ENCODE data around the gene SDF4.

Gene SDF4, protein sequence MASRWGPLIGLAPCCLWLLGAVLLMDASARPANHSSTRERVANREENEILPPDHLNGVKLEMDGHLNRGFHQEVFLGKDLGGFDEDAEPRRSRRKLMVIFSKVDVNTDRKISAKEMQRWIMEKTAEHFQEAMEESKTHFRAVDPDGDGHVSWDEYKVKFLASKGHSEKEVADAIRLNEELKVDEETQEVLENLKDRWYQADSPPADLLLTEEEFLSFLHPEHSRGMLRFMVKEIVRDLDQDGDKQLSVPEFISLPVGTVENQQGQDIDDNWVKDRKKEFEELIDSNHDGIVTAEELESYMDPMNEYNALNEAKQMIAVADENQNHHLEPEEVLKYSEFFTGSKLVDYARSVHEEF

DNA sequence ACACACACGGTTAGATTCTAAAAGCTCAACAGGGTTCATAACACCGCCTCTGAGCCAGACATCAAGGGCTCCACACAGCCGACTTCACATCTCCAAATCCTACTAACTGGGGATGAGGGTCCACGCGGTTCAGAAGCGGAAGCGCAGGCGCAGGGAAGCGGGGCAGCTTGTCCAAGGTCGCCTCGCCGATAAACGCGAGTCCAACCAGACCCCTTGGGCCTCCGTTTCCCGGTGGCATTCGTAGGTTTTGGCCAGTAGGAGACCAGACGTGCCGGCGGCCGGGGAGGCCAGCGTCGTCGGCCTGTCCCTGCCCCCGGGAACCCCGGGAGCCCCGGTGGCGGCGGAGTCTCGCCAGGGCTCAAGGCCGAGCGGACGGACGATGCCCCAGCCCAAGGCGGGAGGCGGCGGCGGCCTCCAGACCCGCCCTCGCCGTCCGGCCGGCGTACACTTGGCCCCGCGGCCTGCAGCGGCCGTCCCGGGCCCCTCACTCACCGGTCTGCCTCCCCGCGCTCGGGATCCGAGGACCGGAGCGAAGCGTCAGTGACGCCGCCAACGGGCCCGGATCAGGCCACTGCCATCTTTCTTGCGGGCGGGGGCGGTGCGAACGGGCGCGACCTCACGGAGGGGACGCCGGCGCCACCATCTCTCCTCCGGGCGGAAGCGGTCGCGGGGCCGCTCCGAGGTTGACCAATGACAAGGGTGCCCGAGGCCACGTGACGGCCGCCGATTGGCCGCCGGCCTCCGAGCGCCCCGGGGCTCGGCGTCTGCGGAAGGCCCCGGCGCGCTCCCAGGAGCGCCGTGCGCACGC, at the start of gene SDF4:
SDF4 (minus strand) TSS at position 602 of the 808 bp plus-strand sequence. CDS start 3,229 bp downstream, outside the sequence.
- no peaks in the 10 kb centered on the region for H3K4me1 ChIP-seq (ENCODE audit: insufficient read depth, poor library complexity, severe bottlenecking)
- peak; percentile 95 for DNase-seq (ENCODE audit: low spot score)
- H3K27me3 ChIP-seq (ENCODE audit: insufficient read depth, poor library complexity, severe bottlenecking) = no peaks in the 10 kb centered on the region
- peak; percentile 88 for ATAC-seq (ENCODE audit: low read depth)
- peaks cover 31% of the 10 kb centered on the region for H3K36me3 ChIP-seq (ENCODE audit: low read depth)
- H3K9me3 ChIP-seq (ENCODE audit: severe bottlenecking) = no peaks in the 10 kb centered on the region
- peak within 1 kb of the TSS; percentile 90 for H3K4me3 ChIP-seq (ENCODE audit: severe bottlenecking)
- peak within 1 kb of the TSS; percentile 63 for H3K27ac ChIP-seq (ENCODE audit: poor library complexity, severe bottlenecking)
- TF ChIP-seq, protein P1, sequence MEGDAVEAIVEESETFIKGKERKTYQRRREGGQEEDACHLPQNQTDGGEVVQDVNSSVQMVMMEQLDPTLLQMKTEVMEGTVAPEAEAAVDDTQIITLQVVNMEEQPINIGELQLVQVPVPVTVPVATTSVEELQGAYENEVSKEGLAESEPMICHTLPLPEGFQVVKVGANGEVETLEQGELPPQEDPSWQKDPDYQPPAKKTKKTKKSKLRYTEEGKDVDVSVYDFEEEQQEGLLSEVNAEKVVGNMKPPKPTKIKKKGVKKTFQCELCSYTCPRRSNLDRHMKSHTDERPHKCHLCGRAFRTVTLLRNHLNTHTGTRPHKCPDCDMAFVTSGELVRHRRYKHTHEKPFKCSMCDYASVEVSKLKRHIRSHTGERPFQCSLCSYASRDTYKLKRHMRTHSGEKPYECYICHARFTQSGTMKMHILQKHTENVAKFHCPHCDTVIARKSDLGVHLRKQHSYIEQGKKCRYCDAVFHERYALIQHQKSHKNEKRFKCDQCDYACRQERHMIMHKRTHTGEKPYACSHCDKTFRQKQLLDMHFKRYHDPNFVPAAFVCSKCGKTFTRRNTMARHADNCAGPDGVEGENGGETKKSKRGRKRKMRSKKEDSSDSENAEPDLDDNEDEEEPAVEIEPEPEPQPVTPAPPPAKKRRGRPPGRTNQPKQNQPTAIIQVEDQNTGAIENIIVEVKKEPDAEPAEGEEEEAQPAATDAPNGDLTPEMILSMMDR (IDR thresholded peaks at IDR 0.05; ENCODE audit: poor library complexity, severe bottlenecking) = no peak

DNA sequence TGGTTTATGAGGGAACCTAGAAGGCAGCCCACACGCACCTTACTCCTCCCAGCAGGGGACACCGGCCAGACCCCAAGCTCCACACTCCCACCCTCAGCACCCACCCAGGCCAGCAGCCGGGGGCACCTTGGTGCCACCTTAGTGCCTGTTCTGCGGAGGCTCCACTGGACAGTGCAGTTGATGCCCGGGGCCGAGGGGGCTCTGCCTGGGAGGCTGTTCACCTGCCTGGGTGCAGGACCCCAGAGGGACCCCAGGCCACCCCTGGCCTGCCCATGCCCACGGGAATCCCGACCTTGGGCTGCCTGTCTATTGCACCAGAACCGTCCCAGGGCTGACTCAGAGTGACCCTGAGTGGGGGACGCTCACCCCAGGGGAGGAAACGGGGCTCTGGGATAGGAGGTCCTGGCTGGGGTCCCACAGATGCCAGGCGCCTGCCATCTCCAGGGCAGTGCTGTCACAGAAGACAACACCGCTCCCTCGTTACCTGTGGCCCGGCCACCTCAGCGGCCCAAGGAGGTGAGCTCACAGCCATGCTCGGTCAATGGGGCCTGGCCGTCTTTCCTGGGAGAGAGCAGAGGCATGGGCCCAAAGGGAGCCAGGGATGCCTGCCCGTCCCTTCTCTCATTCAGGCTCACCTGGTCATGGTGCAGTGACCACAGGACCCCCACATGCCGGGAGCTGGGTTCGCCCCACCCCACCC, 49.1 kb upstream of the SDF4 start:
- no peaks in the 10 kb centered on the region for H3K36me3 ChIP-seq (ENCODE audit: low read depth)
- ATAC-seq (ENCODE audit: low read depth) (no peak), DNase-seq (ENCODE audit: low spot score) (no peak)
- no peaks in the 10 kb centered on the region for H3K9me3 ChIP-seq (ENCODE audit: severe bottlenecking)
- H3K27ac ChIP-seq (ENCODE audit: poor library complexity, severe bottlenecking) = no peak overlapping the region
- TF ChIP-seq, protein P1 (IDR thresholded peaks at IDR 0.05; ENCODE audit: poor library complexity, severe bottlenecking) = no peak
- H3K4me1 ChIP-seq (ENCODE audit: insufficient read depth, poor library complexity, severe bottlenecking) = no peaks in the 10 kb centered on the region
- no peaks in the 10 kb centered on the region for H3K27me3 ChIP-seq (ENCODE audit: insufficient read depth, poor library complexity, severe bottlenecking)
- no peak overlapping the region for H3K4me3 ChIP-seq (ENCODE audit: severe bottlenecking)

DNA sequence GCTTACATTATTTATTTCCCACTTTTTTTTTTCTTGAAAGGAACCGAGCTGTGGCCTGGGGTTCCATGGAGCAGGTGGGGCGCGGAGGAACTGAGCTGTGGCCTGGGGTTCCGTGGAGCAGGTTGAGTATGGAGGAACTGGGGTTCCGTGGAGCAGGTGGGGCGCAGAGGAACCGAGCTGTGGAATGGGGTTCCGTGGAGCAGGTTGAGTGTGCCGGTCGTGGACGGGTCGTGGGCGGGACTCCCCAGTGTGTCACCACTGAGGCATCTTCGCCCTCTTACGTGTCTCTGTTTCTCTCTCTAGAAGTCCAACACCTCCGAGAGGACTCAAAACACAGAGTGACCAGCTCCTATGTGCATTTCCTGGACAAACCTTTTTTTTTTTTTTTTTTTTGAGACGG, 47.2 kb upstream of the SDF4 start:
- Histone ChIP-seq H3K4me1 (ENCODE audit: insufficient read depth, poor library complexity, severe bottlenecking) (no peaks in the 10 kb centered on the region), H3K4me3 (ENCODE audit: severe bottlenecking) (no peak overlapping the region), H3K27ac (ENCODE audit: poor library complexity, severe bottlenecking) (no peak overlapping the region), H3K9me3 (ENCODE audit: severe bottlenecking) (no peaks in the 10 kb centered on the region), H3K27me3 (ENCODE audit: insufficient read depth, poor library complexity, severe bottlenecking) (no peaks in the 10 kb centered on the region), H3K36me3 (ENCODE audit: low read depth) (no peaks in the 10 kb centered on the region)
- TF ChIP-seq, protein P1 (IDR thresholded peaks at IDR 0.05; ENCODE audit: poor library complexity, severe bottlenecking) = no peak
- ATAC-seq (ENCODE audit: low read depth) = no peak
- no peak for DNase-seq (ENCODE audit: low spot score)

DNA sequence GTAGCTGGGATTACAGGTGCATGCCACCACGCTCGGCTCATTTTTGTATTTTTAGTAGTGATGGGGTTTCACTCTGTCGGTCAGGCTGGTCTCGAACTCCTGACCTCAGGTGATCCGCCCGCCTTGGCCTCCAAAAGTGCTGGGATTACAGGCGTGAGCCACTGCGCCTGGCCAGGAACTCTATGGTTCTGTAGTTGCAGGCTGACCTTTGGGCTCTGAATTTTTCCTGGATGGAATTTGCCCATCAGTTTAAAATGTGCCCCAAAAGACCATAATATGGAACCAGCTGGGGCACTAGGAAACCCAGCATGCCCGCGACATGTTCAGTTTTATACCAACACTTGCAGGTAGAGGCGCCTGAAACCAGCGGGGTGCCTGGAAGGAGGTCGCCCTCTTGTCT, 46.8 kb upstream of the SDF4 start:
- DNase-seq (ENCODE audit: low spot score) = no peak
- TF ChIP-seq, protein P1 (IDR thresholded peaks at IDR 0.05; ENCODE audit: poor library complexity, severe bottlenecking) = no peak
- H3K4me3 ChIP-seq (ENCODE audit: severe bottlenecking) = no peak overlapping the region
- ATAC-seq (ENCODE audit: low read depth) = no peak
- H3K9me3 ChIP-seq (ENCODE audit: severe bottlenecking) = no peaks in the 10 kb centered on the region
- no peak overlapping the region for H3K27ac ChIP-seq (ENCODE audit: poor library complexity, severe bottlenecking)
- no peaks in the 10 kb centered on the region for H3K27me3 ChIP-seq (ENCODE audit: insufficient read depth, poor library complexity, severe bottlenecking)
- no peaks in the 10 kb centered on the region for H3K4me1 ChIP-seq (ENCODE audit: insufficient read depth, poor library complexity, severe bottlenecking)
- H3K36me3 ChIP-seq (ENCODE audit: low read depth) = no peaks in the 10 kb centered on the region
